Stimulated activated CD8-positive, alpha-beta memory T cell treated with anti-CD3 and anti-CD28 coated beads, Interleukin-15, amount 100 ng/mL, for 4 hours (primary cell): ENCODE data around the gene SLC26A3.

ENCODE experiments used
- DNase-seq, 2 donors: peaks; one replicate each; pipeline ENCODE4 v3.0.0-alpha.2; 2020; ENCODE audit warnings: low read depth in 2 of 2

SLC26A3 gene

GRCh38 chr7:107746006-107746405, 57.0 kb downstream of the SLC26A3 start:
- DNase-seq: no peak

- DNase-seq: no peak
Measured at GRCh38 chr7:107744345-107744750, 58.7 kb downstream of the SLC26A3 start.

GRCh38 chr7:107743567-107744344, 59.3 kb downstream of the SLC26A3 start, which contains the start of gene CBLL1:
Gene CBLL1 (plus strand): TSS chr7:107744142. CDS start chr7:107744164, 22 bp downstream.
- DNase-seq: peak; percentile 95 to 96

- DNase-seq: no peak
Measured at GRCh38 chr7:107742678-107743566, 60.1 kb downstream of the SLC26A3 start.

- no peak for DNase-seq
Measured at GRCh38 chr7:107728276-107728675, 74.7 kb downstream of the SLC26A3 start.

GRCh38 chr7:107726356-107727130, 76.5 kb downstream of the SLC26A3 start:
- DNase-seq: no peak

GRCh38 chr7:107725138-107725740, 77.8 kb downstream of the SLC26A3 start:
- peak in 1 of 2 donors; percentile 5 for DNase-seq

- DNase-seq: no peak
Measured at GRCh38 chr7:107723255-107723654, 79.8 kb downstream of the SLC26A3 start.

- no peak for DNase-seq
Measured at GRCh38 chr7:107721286-107721685, 81.7 kb downstream of the SLC26A3 start.

- DNase-seq: no peak
Measured at GRCh38 chr7:107718456-107719193, 84.4 kb downstream of the SLC26A3 start.

GRCh38 chr7:107715531-107715930, 87.5 kb downstream of the SLC26A3 start:
- no peak for DNase-seq
